Measurements from ENCODE around the gene PLCE1. TPM values are rescaled to one million over a fixed set of nuclear protein-coding genes. Genes with fewer than 3 reads are reported as not detected.

PLCE1 gene
- total and polyA plus RNA-seq, 10 of the 15 experiments (the other 5 are each of a cell fraction or from before 2014, with no cell fraction given): under 0.01 to 1.2 (median 0.03) TPM

DNA sequence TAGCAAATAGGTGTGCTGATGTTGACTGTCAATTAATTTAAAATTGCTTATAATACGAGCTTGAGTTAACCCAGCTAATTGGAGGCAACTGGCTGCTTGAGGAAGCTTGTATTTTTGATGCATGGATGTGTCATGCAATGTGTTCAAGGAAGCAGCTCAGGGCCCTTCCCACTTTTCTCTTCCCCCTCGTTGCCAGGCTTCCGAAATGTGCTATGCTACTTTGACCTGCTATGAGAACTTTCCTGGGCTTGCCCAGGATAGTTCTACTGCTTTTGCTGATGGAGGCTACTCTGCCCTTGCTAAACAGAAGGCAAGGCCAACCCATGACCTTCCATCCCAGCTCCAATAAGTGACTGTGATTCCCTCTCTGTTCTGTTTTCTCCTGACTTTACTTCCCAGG lies 24.4 kb downstream of the PLCE1 start:
- no peak for ATAC-seq
- H3K36me3 ChIP-seq (ENCODE audit: control insufficient read depth in 2 of 2, insufficient read depth in 2 of 2, low read length in 1 of 2): no peaks in the 10 kb centered on the region
- ChIA-PET SMC1A (ENCODE audit: uncharacterized antibody, unreplicated experiment) (no interaction called here), RAD21 (ENCODE audit: unreplicated experiment) (no interaction called here), POLR2A (no interaction called here), CTCF (no interaction called here)
- H3K27ac ChIP-seq (ENCODE audit: control insufficient read depth, insufficient read depth): no peak overlapping the region
- in situ Hi-C loops (cut with MboI) (no loop called here), intact Hi-C loops (cut with micrococcal nuclease; ENCODE audit: unreplicated experiment) (no loop called here)
- no peak overlapping the region for H2AFZ ChIP-seq (ENCODE audit: control insufficient read depth, low read depth, low read length)
- 0 out of 4 replicates have a peak, but pooled peaks cover 0 to 2% of the 10 kb centered on the region in 2 experiments for H3K27me3 ChIP-seq (replicated peaks in 1 of 2; ENCODE audit: control insufficient read depth in 2 of 2, insufficient read depth in 2 of 2, low read length in 1 of 2)
- H4K20me1 ChIP-seq (ENCODE audit: control insufficient read depth, insufficient read depth): no peaks in the 10 kb centered on the region
- FAIRE-seq: no peak
- no TSS peak for BruUV-seq (replicated peaks)
- no peak for TF ChIP-seq YBX1 (IDR thresholded peaks at IDR 0.05)
- no peak for TF ChIP-seq ZSCAN29 (IDR thresholded peaks at IDR 0.05)
- TF ChIP-seq, protein P1, sequence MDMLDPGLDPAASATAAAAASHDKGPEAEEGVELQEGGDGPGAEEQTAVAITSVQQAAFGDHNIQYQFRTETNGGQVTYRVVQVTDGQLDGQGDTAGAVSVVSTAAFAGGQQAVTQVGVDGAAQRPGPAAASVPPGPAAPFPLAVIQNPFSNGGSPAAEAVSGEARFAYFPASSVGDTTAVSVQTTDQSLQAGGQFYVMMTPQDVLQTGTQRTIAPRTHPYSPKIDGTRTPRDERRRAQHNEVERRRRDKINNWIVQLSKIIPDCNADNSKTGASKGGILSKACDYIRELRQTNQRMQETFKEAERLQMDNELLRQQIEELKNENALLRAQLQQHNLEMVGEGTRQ (IDR thresholded peaks at IDR 0.05; ENCODE audit: borderline replicate concordance, low read depth, low read length): no peak
- no peak for TF ChIP-seq EED (IDR thresholded peaks at IDR 0.05; ENCODE audit: low read depth)
- no peak for TF ChIP-seq TCF3 (IDR thresholded peaks at IDR 0.05; ENCODE audit: borderline replicate concordance, insufficient read depth, low read depth, low read length)
- TF ChIP-seq MYC (IDR thresholded peaks at IDR 0.05; ENCODE audit: insufficient read depth, insufficient read length, insufficient replicate concordance, low read length, severe bottlenecking): no peak
- TF ChIP-seq, protein P2, sequence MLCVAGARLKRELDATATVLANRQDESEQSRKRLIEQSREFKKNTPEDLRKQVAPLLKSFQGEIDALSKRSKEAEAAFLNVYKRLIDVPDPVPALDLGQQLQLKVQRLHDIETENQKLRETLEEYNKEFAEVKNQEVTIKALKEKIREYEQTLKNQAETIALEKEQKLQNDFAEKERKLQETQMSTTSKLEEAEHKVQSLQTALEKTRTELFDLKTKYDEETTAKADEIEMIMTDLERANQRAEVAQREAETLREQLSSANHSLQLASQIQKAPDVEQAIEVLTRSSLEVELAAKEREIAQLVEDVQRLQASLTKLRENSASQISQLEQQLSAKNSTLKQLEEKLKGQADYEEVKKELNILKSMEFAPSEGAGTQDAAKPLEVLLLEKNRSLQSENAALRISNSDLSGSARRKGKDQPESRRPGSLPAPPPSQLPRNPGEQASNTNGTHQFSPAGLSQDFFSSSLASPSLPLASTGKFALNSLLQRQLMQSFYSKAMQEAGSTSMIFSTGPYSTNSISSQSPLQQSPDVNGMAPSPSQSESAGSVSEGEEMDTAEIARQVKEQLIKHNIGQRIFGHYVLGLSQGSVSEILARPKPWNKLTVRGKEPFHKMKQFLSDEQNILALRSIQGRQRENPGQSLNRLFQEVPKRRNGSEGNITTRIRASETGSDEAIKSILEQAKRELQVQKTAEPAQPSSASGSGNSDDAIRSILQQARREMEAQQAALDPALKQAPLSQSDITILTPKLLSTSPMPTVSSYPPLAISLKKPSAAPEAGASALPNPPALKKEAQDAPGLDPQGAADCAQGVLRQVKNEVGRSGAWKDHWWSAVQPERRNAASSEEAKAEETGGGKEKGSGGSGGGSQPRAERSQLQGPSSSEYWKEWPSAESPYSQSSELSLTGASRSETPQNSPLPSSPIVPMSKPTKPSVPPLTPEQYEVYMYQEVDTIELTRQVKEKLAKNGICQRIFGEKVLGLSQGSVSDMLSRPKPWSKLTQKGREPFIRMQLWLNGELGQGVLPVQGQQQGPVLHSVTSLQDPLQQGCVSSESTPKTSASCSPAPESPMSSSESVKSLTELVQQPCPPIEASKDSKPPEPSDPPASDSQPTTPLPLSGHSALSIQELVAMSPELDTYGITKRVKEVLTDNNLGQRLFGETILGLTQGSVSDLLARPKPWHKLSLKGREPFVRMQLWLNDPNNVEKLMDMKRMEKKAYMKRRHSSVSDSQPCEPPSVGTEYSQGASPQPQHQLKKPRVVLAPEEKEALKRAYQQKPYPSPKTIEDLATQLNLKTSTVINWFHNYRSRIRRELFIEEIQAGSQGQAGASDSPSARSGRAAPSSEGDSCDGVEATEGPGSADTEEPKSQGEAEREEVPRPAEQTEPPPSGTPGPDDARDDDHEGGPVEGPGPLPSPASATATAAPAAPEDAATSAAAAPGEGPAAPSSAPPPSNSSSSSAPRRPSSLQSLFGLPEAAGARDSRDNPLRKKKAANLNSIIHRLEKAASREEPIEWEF (IDR thresholded peaks at IDR 0.05; ENCODE audit: insufficient replicate concordance, low read depth, low read length): no peak
- no peak for TF ChIP-seq RAD21 (IDR thresholded peaks at IDR 0.05; ENCODE audit: insufficient read depth, low read depth, low read length)
- TF ChIP-seq CHD2 (IDR thresholded peaks at IDR 0.05; ENCODE audit: borderline replicate concordance, low read depth, low read length): no peak
- no peak for TF ChIP-seq NBN (IDR thresholded peaks at IDR 0.05)
- no peak for TF ChIP-seq IKZF1 (conservative IDR thresholded peaks at IDR 0.05)
- no peak for TF ChIP-seq WRNIP1 (IDR thresholded peaks at IDR 0.05; ENCODE audit: borderline replicate concordance, low read depth, low read length)
- TF ChIP-seq SREBF1 (IDR thresholded peaks at IDR 0.05; ENCODE audit: low read length): no peak
- no peak for TF ChIP-seq PML (IDR thresholded peaks at IDR 0.05; ENCODE audit: low read length)
- H3K9ac ChIP-seq (ENCODE audit: control insufficient read depth, insufficient read depth, low read length): no peak overlapping the region
- H3K9me3 ChIP-seq (replicated peaks; ENCODE audit: control insufficient read depth, insufficient read depth, low read length): no peaks in the 10 kb centered on the region
- H3K4me2 ChIP-seq (ENCODE audit: control insufficient read depth, insufficient read depth): no peak overlapping the region
- no peaks in the 10 kb centered on the region for H3K4me1 ChIP-seq (ENCODE audit: control insufficient read depth, insufficient read depth, low read length)
- H3K79me2 ChIP-seq (ENCODE audit: control insufficient read depth, insufficient read depth, low read length): no peaks in the 10 kb centered on the region
- DNase-seq (ENCODE audit: low read depth, low spot score): no peak
- no peak overlapping the region for H3K4me3 ChIP-seq
- 17% methylated on average over 3 of the region's 3 CpGs for whole genome bisulfite sequencing (ENCODE audit: insufficient coverage, insufficient replicate concordance, low lambda C conversion rate, missing lambda C conversion rate)

Data from GM12878 (cell line).